ENCODE data around the gene VIL1. TPM values are rescaled to one million over a fixed set of nuclear protein-coding genes. Genes with fewer than 3 reads are reported as not detected.
A peak's percentile ranks its signal among the peaks of the same experiment; 100 is the strongest.

Gene VIL1
- total and polyA plus RNA-seq, 9 of the 15 experiments (the other 6 are each of a cell fraction or from before 2014, with no cell fraction given): 0.51 to 2.7 (median 1.2) TPM

DNA sequence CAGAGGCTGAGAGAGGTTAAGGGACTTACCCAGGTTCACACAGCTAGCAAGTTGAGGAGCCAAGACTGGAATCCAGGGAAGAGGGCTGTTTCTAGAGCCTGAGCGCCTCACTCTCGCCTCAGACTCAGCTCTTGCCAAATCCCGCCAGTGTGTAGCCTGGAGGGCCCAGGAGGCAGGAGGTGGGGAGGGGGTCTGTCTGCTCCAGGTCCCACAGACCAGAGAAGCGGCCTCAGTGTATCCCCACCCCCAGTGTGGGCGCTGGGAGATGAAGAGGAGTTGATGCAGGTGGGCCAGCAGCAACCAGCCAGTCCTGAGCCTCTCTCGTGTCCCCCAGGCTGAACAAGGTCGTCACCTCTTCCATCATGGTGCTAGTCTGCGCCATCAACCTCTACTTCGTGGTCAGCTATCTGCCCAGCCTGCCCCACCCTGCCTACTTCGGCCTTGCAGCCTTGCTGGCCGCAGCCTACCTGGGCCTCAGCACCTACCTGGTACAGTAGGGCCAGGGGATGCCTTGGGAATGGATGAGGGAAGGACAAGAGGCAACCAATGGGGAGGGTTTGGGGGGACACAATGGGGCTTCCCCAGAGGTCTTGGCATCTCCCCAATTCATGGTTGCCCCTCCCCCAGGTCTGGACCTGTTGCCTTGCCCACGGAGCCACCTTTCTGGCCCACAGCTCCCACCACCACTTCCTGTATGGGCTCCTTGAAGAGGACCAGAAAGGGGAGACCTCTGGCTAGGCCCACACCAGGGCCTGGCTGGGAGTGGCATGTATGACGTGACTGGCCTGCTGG is 24.4 kb upstream of the VIL1 start (continued):
- TF ChIP-seq VEZF1 (CRISPR knock-in tag; IDR thresholded peaks at IDR 0.05) (0 out of 2 replicates have a peak, but pooled peaks have one; percentile 2), NR2F6 (CRISPR knock-in tag; IDR thresholded peaks at IDR 0.05) (no peak), GABPA (tag; conservative IDR thresholded peaks at IDR 0.05; ENCODE audit: low read depth) (no peak), LCOR (CRISPR knock-in tag; IDR thresholded peaks at IDR 0.05) (0 out of 2 replicates have a peak, but pooled peaks have one; percentile 24), SUPT5H (IDR thresholded peaks at IDR 0.05) (no peak), CBFB (CRISPR knock-in tag; IDR thresholded peaks at IDR 0.05) (0 out of 2 replicates have a peak, but pooled peaks have one; percentile 4), SREBF1 (IDR thresholded peaks at IDR 0.05; ENCODE audit: borderline replicate concordance, low read depth, low read length) (no peak), GTF2B (IDR thresholded peaks at IDR 0.05; ENCODE audit: extremely low read depth, insufficient read length) (no peak), SETDB1 (IDR thresholded peaks at IDR 0.05; ENCODE audit: low read length) (no peak), GATA2 (CRISPR knock-in tag; IDR thresholded peaks at IDR 0.05) (no peak), MBD2 (IDR thresholded peaks at IDR 0.05; ENCODE audit: borderline replicate concordance, low read depth) (0 out of 2 replicates have a peak, but pooled peaks have one; percentile 9), MAFF (IDR thresholded peaks at IDR 0.05; ENCODE audit: low read length) (no peak), KLF10 (CRISPR knock-in tag; IDR thresholded peaks at IDR 0.05) (no peak)
- TF ChIP-seq, protein P1, sequence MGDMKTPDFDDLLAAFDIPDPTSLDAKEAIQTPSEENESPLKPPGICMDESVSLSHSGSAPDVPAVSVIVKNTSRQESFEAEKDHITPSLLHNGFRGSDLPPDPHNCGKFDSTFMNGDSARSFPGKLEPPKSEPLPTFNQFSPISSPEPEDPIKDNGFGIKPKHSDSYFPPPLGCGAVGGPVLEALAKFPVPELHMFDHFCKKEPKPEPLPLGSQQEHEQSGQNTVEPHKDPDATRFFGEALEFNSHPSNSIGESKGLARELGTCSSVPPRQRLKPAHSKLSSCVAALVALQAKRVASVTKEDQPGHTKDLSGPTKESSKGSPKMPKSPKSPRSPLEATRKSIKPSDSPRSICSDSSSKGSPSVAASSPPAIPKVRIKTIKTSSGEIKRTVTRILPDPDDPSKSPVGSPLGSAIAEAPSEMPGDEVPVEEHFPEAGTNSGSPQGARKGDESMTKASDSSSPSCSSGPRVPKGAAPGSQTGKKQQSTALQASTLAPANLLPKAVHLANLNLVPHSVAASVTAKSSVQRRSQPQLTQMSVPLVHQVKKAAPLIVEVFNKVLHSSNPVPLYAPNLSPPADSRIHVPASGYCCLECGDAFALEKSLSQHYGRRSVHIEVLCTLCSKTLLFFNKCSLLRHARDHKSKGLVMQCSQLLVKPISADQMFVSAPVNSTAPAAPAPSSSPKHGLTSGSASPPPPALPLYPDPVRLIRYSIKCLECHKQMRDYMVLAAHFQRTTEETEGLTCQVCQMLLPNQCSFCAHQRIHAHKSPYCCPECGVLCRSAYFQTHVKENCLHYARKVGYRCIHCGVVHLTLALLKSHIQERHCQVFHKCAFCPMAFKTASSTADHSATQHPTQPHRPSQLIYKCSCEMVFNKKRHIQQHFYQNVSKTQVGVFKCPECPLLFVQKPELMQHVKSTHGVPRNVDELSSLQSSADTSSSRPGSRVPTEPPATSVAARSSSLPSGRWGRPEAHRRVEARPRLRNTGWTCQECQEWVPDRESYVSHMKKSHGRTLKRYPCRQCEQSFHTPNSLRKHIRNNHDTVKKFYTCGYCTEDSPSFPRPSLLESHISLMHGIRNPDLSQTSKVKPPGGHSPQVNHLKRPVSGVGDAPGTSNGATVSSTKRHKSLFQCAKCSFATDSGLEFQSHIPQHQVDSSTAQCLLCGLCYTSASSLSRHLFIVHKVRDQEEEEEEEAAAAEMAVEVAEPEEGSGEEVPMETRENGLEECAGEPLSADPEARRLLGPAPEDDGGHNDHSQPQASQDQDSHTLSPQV (IDR thresholded peaks at IDR 0.05): peak; percentile 59; the same call in 1 of the 2 replicates
- TF ChIP-seq, protein P2, sequence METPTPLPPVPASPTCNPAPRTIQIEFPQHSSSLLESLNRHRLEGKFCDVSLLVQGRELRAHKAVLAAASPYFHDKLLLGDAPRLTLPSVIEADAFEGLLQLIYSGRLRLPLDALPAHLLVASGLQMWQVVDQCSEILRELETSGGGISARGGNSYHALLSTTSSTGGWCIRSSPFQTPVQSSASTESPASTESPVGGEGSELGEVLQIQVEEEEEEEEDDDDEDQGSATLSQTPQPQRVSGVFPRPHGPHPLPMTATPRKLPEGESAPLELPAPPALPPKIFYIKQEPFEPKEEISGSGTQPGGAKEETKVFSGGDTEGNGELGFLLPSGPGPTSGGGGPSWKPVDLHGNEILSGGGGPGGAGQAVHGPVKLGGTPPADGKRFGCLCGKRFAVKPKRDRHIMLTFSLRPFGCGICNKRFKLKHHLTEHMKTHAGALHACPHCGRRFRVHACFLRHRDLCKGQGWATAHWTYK (CRISPR knock-in tag; IDR thresholded peaks at IDR 0.05): peak; percentile 71
- TF ChIP-seq, protein P3, sequence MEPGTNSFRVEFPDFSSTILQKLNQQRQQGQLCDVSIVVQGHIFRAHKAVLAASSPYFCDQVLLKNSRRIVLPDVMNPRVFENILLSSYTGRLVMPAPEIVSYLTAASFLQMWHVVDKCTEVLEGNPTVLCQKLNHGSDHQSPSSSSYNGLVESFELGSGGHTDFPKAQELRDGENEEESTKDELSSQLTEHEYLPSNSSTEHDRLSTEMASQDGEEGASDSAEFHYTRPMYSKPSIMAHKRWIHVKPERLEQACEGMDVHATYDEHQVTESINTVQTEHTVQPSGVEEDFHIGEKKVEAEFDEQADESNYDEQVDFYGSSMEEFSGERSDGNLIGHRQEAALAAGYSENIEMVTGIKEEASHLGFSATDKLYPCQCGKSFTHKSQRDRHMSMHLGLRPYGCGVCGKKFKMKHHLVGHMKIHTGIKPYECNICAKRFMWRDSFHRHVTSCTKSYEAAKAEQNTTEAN (CRISPR knock-in tag; IDR thresholded peaks at IDR 0.05): no peak
- TF ChIP-seq, protein P4, sequence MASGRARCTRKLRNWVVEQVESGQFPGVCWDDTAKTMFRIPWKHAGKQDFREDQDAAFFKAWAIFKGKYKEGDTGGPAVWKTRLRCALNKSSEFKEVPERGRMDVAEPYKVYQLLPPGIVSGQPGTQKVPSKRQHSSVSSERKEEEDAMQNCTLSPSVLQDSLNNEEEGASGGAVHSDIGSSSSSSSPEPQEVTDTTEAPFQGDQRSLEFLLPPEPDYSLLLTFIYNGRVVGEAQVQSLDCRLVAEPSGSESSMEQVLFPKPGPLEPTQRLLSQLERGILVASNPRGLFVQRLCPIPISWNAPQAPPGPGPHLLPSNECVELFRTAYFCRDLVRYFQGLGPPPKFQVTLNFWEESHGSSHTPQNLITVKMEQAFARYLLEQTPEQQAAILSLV (tag; IDR thresholded peaks at IDR 0.05): no peak

All from K562 (cell line).